Psoas muscle (tissue), 8 donors: ENCODE measurements around the gene TBCD. TPM values are rescaled to one million over a fixed set of nuclear protein-coding genes. Genes with fewer than 3 reads are reported as not detected.
A peak's percentile ranks its signal among the peaks of the same experiment; 100 is the strongest.

ENCODE experiments used
- ATAC-seq, 4 donors: fragments of 200-7000 bp; cut with Tn5 transposase; one replicate each; pipeline ENCODE4 v1.9.1; 2020; ENCODE audit warnings: moderate library complexity in 3 of 4, mild to moderate bottlenecking in 2 of 4
- DNase-seq, 2 donors: peaks; one replicate each; pipeline ENCODE4 v3.0.0-alpha.2; 2020
- H3K27ac ChIP-seq: fragments of 200-600 bp; one replicate; pipeline ENCODE4 v1.8.0; 2022
- H3K27me3 ChIP-seq, 3 donors: fragments of 200-600 bp in 1 of 3; one replicate each; pipeline versions ENCODE4 v1.6.1 to v1.8.0; 2013 to 2022; ENCODE audit warnings: low read length in 2 of 3, mild to moderate bottlenecking in 2 of 3, moderate library complexity in 1 of 3; ENCODE audit not compliant: insufficient read depth in 3 of 3
- H3K36me3 ChIP-seq, 2 donors: fragments of 200-600 bp in 1 of 2; one replicate each; pipeline versions ENCODE4 v1.6.1 to v1.8.0; 2013 to 2022; ENCODE audit warnings: low read depth in 1 of 2, mild to moderate bottlenecking in 1 of 2, moderate library complexity in 1 of 2; ENCODE audit not compliant: insufficient read depth in 1 of 2
- H3K4me1 ChIP-seq: fragments of 200-600 bp; one replicate; pipeline ENCODE4 v1.8.0; 2022
- H3K4me3 ChIP-seq: fragments of 200-600 bp; one replicate; pipeline ENCODE4 v1.8.0; 2022; ENCODE audit warnings: mild to moderate bottlenecking
- H3K9me3 ChIP-seq: fragments of 200-600 bp; one replicate; pipeline ENCODE4 v1.8.0; 2022
- CTCF ChIP-seq: fragments of 200-600 bp; IDR thresholded peaks from one replicate; pipeline ENCODE4 v1.8.0; 2022; ENCODE audit warnings: antibody characterized with exemption
- WGBS, 3 donors: extraction: QIAGEN DNeasy Blood & Tissue Kit; methylation state at CpG; one replicate each; pipeline versions ENCODE4 v1.1.6 to v1.1.7; 2013; 5-methylcytosine and 5-hydroxymethylcytosine counted together
- intact Hi-C, 2 donors: fragments of 100-400 bp; cut with DNase I; formaldehyde crosslinking; loops; one replicate each; pipeline versions ENCODE4 v1.11.0 to v1.14.2; 2022
- polyA plus RNA-seq, 3 donors: library from polyadenylated mRNA; stranded (reverse); fragments of 200-250 nt; gene quantifications; one replicate each; pipeline ENCODE4 v1.2.3, GENCODE V29; 2013
- total RNA-seq, 4 donors: library from RNA; stranded (reverse); fragmentation: NEBNext Ultra II Directional in 2 of 4; extraction: Animal tissue kit (Norgen Biotek cat#: 25700) in 2 of 4; gene quantifications; one replicate each; pipeline versions ENCODE4 v1.2.1 to v1.2.4, GENCODE V29; 2021 to 2023
- donor health status: healthy with polysubstance abuse.
- donor health status: DM: no; HTN: no; CAD: no; lungs with moderate emphysema.
- donor health status: Bipolar disorder and iron deficiency.
- donor health status: healthy.
- donor health status: DM: yes; HTN: yes; CAD: no.
- donor health status: DM: no; HTN: no; CAD: no.
- donor health status: DM: no; HTN: no; CAD: no.
- donor health status: DM: yes; HTN: yes; CAD: no.

TBCD gene
- total and polyA plus RNA-seq, 7 donors, result 28.2 to 65.0 (median 36.5) TPM

- intact Hi-C loops, result no loop called here
- peak overlapping the region; percentile 70 for H3K27ac ChIP-seq
- no peak for TF ChIP-seq CTCF
- peaks cover 20% of the 10 kb centered on the region for H3K4me1 ChIP-seq
- ATAC-seq (peak in 2 of 4 donors; percentile 18 to 21), DNase-seq (no peak)
- no peak overlapping the region for H3K4me3 ChIP-seq
- H3K9me3 ChIP-seq, result no peaks in the 10 kb centered on the region
- 79 to 81% (median 80%) methylated on average over 18 of the region's 18 CpGs for WGBS, 3 donors
- H3K36me3 ChIP-seq, result peaks cover 2 to 5% of the 10 kb centered on the region in 2 donors
- H3K27me3 ChIP-seq, result no peaks in the 10 kb centered on the region
These were observed 36.5 kb downstream of the TBCD start for GRCh38 chr17:82788206-82789001.

GRCh38 chr17:82789051-82789592 lies 37.3 kb downstream of the TBCD start:
- ATAC-seq (no peak), DNase-seq (no peak)
- TF ChIP-seq CTCF, result no peak
- Histone ChIP-seq H3K27me3 (no peaks in the 10 kb centered on the region), H3K27ac (no peak overlapping the region), H3K4me3 (no peak overlapping the region), H3K4me1 (peaks cover 25% of the 10 kb centered on the region), H3K36me3 (no peaks in the 10 kb centered on the region), H3K9me3 (no peaks in the 10 kb centered on the region)
- 93 to 97% (median 93%) methylated on average over 18 to 19 of the region's 19 CpGs for WGBS, 3 donors
- intact Hi-C loops, result no loop called here

- no peak overlapping the region for H3K27ac ChIP-seq
- DNase-seq (no peak), ATAC-seq (no peak)
- WGBS, 3 donors, result 96 to 97% (median 97%) methylated on average over 18 of the region's 18 CpGs
- H3K36me3 ChIP-seq, result no peaks in the 10 kb centered on the region
- peaks cover 25% of the 10 kb centered on the region for H3K4me1 ChIP-seq
- TF ChIP-seq CTCF, result no peak
- intact Hi-C loops, result no loop called here
- H3K27me3 ChIP-seq, result no peaks in the 10 kb centered on the region
- no peak overlapping the region for H3K4me3 ChIP-seq
- H3K9me3 ChIP-seq, result no peaks in the 10 kb centered on the region
These were observed 37.9 kb downstream of the TBCD start for GRCh38 chr17:82789806-82790205.

GRCh38 chr17:82790391-82790790 lies 38.5 kb downstream of the TBCD start:
- 93 to 99% (median 94%) methylated on average over 13 of the region's 13 CpGs for WGBS, 3 donors

More at GRCh38 chr17:82790391-82790790, 38.5 kb downstream of the TBCD start:
- Histone ChIP-seq H3K4me1 (peaks cover 25% of the 10 kb centered on the region), H3K4me3 (no peak overlapping the region), H3K27me3 (no peaks in the 10 kb centered on the region), H3K9me3 (no peaks in the 10 kb centered on the region), H3K27ac (no peak overlapping the region), H3K36me3 (no peaks in the 10 kb centered on the region)
- TF ChIP-seq CTCF, result no peak
- ATAC-seq, result no peak
- intact Hi-C loops, result no loop called here
- DNase-seq, result no peak
